Brain microvascular endothelial cell (primary cell): ENCODE measurements around the gene SPATA12.

Source experiments
- DNase-seq: peaks from one replicate; pipeline ENCODE4 v3.0.0-alpha.2; 2020
- H3K27ac ChIP-seq: fragments of 250-450 bp; sonication (Bioruptor Pico); 2 replicates; pipeline ENCODE4 v1.5.1; 2020; ENCODE audit warnings: mild to moderate bottlenecking, moderate library complexity
- H3K27me3 ChIP-seq: fragments of 250-450 bp; sonication (Bioruptor Pico); replicated peaks from 2 replicates; pipeline ENCODE4 v1.5.1; 2020; ENCODE audit warnings: mild to moderate bottlenecking
- H3K36me3 ChIP-seq: fragments of 250-450 bp; sonication (Bioruptor Pico); replicated peaks from 2 replicates; pipeline ENCODE4 v1.5.1; 2020; ENCODE audit warnings: mild to moderate bottlenecking
- H3K4me3 ChIP-seq: 2 replicates; pipeline ENCODE4 v1.5.1; 2011; ENCODE audit warnings: low read depth, mild to moderate bottlenecking, control low read depth, low read length, moderate library complexity
- CTCF ChIP-seq: IDR thresholded peaks from 2 replicates; pipeline ENCODE4 v1.5.1; 2011; ENCODE audit warnings: low read depth, mild to moderate bottlenecking, moderate library complexity, low read length, control low read depth, inconsistent platforms; ENCODE audit errors: missing control alignments
- in situ Hi-C: cut with HindIII; loops from 2 replicates; pipeline ENCODE4 v1.10.0; 2017; ENCODE audit warnings: low sequenced_read_pairs, low pct_ligation_motif_present

Gene SPATA12

GRCh38 chr3:57043518-57043917, 16.9 kb upstream of the SPATA12 start:
- no peaks in the 10 kb centered on the region for H3K27me3 ChIP-seq
- TF ChIP-seq CTCF: no peak
- in situ Hi-C loops: no loop called here
- H3K4me3 ChIP-seq: no peak overlapping the region
- no peak overlapping the region for H3K27ac ChIP-seq
- no peak for DNase-seq
- no peaks in the 10 kb centered on the region for H3K36me3 ChIP-seq

- no peak overlapping the region for H3K4me3 ChIP-seq
- no peak for TF ChIP-seq CTCF
- H3K36me3 ChIP-seq: no peaks in the 10 kb centered on the region
- no peaks in the 10 kb centered on the region for H3K27me3 ChIP-seq
- DNase-seq: no peak
- no peak overlapping the region for H3K27ac ChIP-seq
- in situ Hi-C loops: no loop called here
Observed at GRCh38 chr3:57046101-57046765, 14.2 kb upstream of the SPATA12 start.

GRCh38 chr3:57048052-57048671, 12.3 kb upstream of the SPATA12 start:
- in situ Hi-C loops: no loop called here
- Histone ChIP-seq H3K4me3 (no peak overlapping the region), H3K36me3 (no peaks in the 10 kb centered on the region), H3K27ac (no peak overlapping the region), H3K27me3 (no peaks in the 10 kb centered on the region)
- TF ChIP-seq CTCF: no peak
- no peak for DNase-seq

- Histone ChIP-seq H3K36me3 (no peaks in the 10 kb centered on the region), H3K27me3 (no peaks in the 10 kb centered on the region), H3K27ac (no peak overlapping the region), H3K4me3 (no peak overlapping the region)
- DNase-seq: no peak
- no peak for TF ChIP-seq CTCF
- in situ Hi-C loops: no loop called here
Observed at GRCh38 chr3:57048728-57049127, 11.7 kb upstream of the SPATA12 start.

GRCh38 chr3:57052662-57053061, 7.8 kb upstream of the SPATA12 start:
- no peak overlapping the region for H3K4me3 ChIP-seq
- H3K36me3 ChIP-seq: no peaks in the 10 kb centered on the region
- DNase-seq: no peak
- in situ Hi-C loops: no loop called here
- no peak overlapping the region for H3K27ac ChIP-seq
- TF ChIP-seq CTCF: no peak
- H3K27me3 ChIP-seq: no peaks in the 10 kb centered on the region

GRCh38 chr3:57053122-57053521, 7.3 kb upstream of the SPATA12 start:
- Histone ChIP-seq H3K27ac (no peak overlapping the region), H3K4me3 (no peak overlapping the region), H3K36me3 (no peaks in the 10 kb centered on the region), H3K27me3 (no peaks in the 10 kb centered on the region)
- no peak for TF ChIP-seq CTCF
- DNase-seq: no peak
- in situ Hi-C loops: no loop called here
